ENCODE data around the gene DNAAF5.
"Not testable (repeated sequence)": the region's sequence is repeated elsewhere in the genome, so short reads cannot be mapped to it uniquely, and the experiment has no call there.

DNAAF5 gene

DNA sequence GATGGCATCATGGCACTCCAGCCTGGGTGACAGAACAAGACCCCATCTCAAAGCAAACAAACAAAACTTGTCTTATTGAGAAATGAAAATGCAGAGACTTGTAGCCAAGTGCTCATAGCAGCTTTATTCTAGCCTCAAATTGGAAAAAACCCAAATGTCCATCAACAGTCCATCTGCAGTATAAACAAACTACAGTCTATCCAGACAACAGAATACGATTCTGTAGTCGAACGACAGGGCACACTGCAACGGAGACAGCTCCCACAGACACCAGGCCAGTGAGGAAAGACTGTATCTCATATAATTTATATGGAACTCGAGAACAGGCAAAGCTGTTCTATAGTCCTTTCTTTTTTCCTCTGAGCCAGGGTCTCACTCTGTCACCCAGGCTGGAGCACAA, 65.0 kb downstream of the DNAAF5 start:
- H3K4me1 ChIP-seq, result no peaks in the 10 kb centered on the region
- H3K36me3 ChIP-seq, result peaks cover 18% of the 10 kb centered on the region
- no peaks in the 10 kb centered on the region for H3K9me3 ChIP-seq
- H3K27me3 ChIP-seq, result no peaks in the 10 kb centered on the region
- no peak for DNase-seq
- H3K4me3 ChIP-seq (ENCODE audit: low read depth, low read length), result no peak overlapping the region
- TF ChIP-seq, protein P1, sequence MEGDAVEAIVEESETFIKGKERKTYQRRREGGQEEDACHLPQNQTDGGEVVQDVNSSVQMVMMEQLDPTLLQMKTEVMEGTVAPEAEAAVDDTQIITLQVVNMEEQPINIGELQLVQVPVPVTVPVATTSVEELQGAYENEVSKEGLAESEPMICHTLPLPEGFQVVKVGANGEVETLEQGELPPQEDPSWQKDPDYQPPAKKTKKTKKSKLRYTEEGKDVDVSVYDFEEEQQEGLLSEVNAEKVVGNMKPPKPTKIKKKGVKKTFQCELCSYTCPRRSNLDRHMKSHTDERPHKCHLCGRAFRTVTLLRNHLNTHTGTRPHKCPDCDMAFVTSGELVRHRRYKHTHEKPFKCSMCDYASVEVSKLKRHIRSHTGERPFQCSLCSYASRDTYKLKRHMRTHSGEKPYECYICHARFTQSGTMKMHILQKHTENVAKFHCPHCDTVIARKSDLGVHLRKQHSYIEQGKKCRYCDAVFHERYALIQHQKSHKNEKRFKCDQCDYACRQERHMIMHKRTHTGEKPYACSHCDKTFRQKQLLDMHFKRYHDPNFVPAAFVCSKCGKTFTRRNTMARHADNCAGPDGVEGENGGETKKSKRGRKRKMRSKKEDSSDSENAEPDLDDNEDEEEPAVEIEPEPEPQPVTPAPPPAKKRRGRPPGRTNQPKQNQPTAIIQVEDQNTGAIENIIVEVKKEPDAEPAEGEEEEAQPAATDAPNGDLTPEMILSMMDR (IDR thresholded peaks at IDR 0.05; ENCODE audit: low read depth, low read length), result no peak

DNA sequence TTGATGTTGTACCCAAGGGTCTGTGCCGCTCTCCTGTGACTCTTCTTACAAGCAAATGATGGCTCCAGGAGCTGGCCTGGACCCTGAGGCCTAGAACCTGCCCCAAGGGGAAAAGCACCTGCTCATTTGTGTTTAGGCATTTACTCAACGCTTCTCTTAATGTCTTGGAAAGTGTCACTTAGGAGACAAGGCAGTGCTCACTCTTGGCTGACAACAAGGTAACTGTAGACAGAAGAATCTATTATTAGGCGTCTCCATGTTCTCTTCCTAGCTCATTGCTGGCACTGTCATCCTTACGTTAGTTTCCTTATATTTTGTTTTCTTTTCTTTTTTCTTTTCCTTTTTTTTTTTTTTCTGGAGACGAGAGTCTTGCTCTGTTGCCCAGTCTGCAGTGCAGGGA, 67.7 kb downstream of the DNAAF5 start:
- no peaks in the 10 kb centered on the region for H3K4me1 ChIP-seq
- no peak overlapping the region for H3K4me3 ChIP-seq (ENCODE audit: low read depth, low read length)
- TF ChIP-seq, protein P1 (IDR thresholded peaks at IDR 0.05; ENCODE audit: low read depth, low read length), result no peak
- no peaks in the 10 kb centered on the region for H3K27me3 ChIP-seq
- DNase-seq, result no peak
- H3K36me3 ChIP-seq, result no peaks in the 10 kb centered on the region; the same call in none of the 2 replicates
- H3K9me3 ChIP-seq, result no peaks in the 10 kb centered on the region; the same call in 1 of the 2 replicates

DNA sequence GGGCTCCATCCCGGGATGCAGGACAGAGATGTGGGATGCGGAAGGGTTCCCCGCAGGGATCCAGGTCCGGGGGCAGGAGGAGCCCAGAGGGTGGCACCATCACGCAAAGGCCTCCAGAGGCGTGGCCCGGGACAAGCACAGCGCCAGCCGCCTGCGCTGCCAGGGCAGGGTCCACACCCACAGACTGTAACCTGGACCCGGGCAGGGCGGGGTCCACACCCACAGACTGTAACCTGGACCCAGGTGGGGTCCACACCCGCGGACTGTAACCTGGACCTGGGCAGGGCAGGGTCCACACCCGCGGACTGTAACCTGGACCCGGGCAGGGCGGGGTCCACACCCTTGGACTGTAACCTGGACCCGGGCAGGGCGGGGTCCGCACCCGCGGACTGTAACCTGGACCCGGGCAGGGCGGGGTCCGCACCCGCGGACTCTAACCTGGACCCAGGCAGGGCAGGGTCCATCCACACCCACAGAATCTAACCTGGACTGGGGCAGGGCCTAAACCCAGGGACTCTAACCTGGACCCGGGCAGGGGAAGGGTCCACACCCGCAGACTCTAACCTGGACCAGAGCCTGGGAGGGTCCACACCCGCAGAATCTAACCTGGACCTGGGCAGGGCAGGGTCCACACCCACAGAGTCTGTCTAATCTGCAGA, 68.3 kb downstream of the DNAAF5 start:
- Histone ChIP-seq H3K36me3 (no peaks in the 10 kb centered on the region), H3K4me1 (no peaks in the 10 kb centered on the region), H3K27me3 (no peaks in the 10 kb centered on the region), H3K4me3 (ENCODE audit: low read depth, low read length) (no peak overlapping the region), H3K9me3 (no peaks in the 10 kb centered on the region; the same call in 1 of the 2 replicates)
- DNase-seq, result no peak
- TF ChIP-seq, protein P1 (IDR thresholded peaks at IDR 0.05; ENCODE audit: low read depth, low read length), result no peak

DNA sequence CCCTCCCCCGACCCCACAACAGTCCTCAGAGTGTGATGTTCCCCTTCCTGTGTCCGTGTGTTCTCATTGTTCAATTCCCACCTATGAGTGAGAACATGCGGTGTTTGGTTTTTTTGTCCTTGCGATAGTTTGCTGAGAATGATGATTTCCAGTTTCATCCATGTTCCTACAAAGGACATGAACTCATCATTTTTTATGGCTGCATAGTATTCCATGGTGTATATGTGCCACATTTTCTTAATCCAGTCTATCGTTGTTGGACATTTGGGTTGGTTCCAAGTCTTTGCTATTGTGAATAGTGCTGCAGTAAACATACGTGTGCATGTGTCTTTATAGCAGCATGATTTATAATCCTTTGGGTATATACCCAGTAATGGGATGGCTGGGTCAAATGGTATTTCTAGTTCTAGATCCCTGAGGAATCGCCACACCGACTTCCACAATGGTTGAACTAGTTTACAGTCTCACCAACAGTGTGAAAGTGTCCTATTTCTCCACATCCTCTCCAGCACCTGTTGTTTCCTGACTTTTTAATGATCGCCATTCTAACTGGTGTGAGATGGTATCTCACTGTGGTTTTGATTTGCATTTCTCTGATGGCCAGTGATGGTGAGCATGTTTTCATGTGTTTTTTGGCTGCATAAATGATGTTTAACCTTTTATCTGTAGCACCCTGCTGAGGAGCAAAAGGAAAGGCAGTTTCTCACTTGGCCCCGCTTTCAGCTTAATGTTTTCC, 70.1 kb downstream of the DNAAF5 start:
- H3K4me1 ChIP-seq; H3K36me3 ChIP-seq; H3K4me3 ChIP-seq (ENCODE audit: low read depth, low read length); DNase-seq; H3K9me3 ChIP-seq; H3K27me3 ChIP-seq: not testable (repeated sequence)

DNA sequence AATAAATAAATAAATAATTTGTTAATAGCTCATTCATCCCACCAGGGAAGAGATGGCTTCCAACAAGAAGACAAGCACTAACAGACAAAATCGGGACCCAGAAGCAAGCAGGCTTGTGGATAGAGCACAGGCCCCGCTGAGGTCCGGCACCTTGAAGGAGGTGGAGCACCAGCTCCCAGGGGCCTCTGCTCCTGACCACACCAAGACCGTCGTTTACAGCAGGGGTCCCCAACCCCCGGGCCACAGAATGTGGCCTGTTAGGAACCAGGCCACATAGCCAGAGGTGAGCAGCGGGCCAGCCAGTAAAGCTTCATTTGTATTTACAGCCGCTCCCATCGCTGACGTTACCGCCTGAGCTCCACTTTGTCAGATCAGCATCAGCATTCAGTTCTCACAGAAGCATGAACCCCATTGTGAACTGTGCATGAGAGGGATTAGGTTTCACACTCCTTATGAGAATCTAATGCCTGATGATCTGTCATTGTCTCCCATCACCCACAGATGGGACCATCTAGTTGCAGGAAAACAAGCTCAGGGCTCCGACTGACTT, 72.5 kb downstream of the DNAAF5 start:
- Histone ChIP-seq H3K27me3 (no peaks in the 10 kb centered on the region), H3K9me3 (no peaks in the 10 kb centered on the region; the same call in 1 of the 2 replicates), H3K4me1 (no peaks in the 10 kb centered on the region), H3K36me3 (no peaks in the 10 kb centered on the region), H3K4me3 (ENCODE audit: low read depth, low read length) (no peak overlapping the region)
- TF ChIP-seq, protein P1 (IDR thresholded peaks at IDR 0.05; ENCODE audit: low read depth, low read length), result no peak
- no peak for DNase-seq

DNA sequence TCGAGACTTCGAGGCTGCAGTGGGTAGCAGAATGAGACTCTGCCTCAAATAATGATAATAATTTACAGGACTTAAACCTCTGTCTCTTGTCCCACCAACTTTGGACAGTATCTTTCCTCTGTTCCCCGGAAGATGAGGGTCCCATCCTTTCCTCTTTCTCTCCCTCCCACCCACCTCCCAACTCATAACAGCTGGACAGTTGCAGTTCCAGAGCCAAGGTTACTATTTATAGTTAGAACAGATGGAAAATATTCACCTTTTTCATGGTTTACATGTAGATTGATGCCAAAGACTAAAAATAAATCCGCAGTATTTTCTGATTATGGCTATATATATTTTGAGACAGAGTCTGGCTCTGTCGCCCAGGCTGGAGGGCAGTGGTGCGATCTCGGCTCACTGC, 74.2 kb downstream of the DNAAF5 start:
- TF ChIP-seq, protein P1 (IDR thresholded peaks at IDR 0.05; ENCODE audit: low read depth, low read length), result no peak
- DNase-seq, result no peak
- H3K9me3 ChIP-seq, result no peaks in the 10 kb centered on the region; the same call in 1 of the 2 replicates
- H3K4me3 ChIP-seq (ENCODE audit: low read depth, low read length), result no peak overlapping the region
- no peaks in the 10 kb centered on the region for H3K27me3 ChIP-seq
- H3K4me1 ChIP-seq, result no peaks in the 10 kb centered on the region
- no peaks in the 10 kb centered on the region for H3K36me3 ChIP-seq

DNA sequence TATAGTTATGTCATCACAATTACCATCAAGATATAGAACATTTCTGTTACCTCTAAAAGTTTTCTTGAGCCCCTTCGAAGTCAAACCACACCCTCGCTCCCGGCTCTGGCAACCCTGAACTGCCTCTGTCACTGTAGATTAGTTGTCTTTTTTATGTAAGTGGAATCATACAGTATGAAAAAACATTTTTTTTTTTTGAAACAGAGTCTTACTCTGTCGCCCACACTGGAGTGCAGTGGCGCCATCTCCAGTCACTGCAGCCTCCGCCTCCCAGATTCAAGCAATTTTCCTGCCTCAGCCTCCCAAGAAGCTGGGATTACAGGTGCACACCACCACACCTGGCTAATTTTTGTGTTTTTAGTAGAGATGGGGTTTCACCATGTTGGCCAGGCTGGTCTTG, 74.9 kb downstream of the DNAAF5 start:
- H3K4me1 ChIP-seq; H3K9me3 ChIP-seq; H3K27me3 ChIP-seq; DNase-seq; H3K36me3 ChIP-seq; H3K4me3 ChIP-seq (ENCODE audit: low read depth, low read length): not testable (repeated sequence)

Measured in BE2C (cell line).